ENCODE measurements around the gene CXorf49B. TPM values are rescaled to one million over a fixed set of nuclear protein-coding genes. Genes with fewer than 3 reads are reported as not detected.
"Not testable (repeated sequence)": the region's sequence is repeated elsewhere in the genome, so short reads cannot be mapped to it uniquely, and the experiment has no call there.

Gene CXorf49B
- total and polyA plus RNA-seq, 2 of the 13 experiments (the other 11 are each of a cell fraction or from before 2014, with no cell fraction given), result not detected

GRCh38 chrX:71782225-71782949, 19.2 kb downstream of the CXorf49B start:
- H3K36me3 ChIP-seq (replicated peaks in 1 of 2; ENCODE audit: control insufficient read depth in 1 of 2, insufficient read depth in 2 of 2, low read length in 2 of 2); intact Hi-C loops (cut with micrococcal nuclease; ENCODE audit: unreplicated experiment); H4K20me1 ChIP-seq (ENCODE audit: insufficient read depth, low read length); BruUV-seq (replicated peaks); H3K4me2 ChIP-seq (ENCODE audit: low read depth, low read length); H3K79me2 ChIP-seq (ENCODE audit: insufficient read depth, low read length); POLR2A ChIA-PET; FAIRE-seq; H2AFZ ChIP-seq (ENCODE audit: low read length); H3K9ac ChIP-seq (ENCODE audit: insufficient read depth, low read depth, low read length); ATAC-seq; H3K9me3 ChIP-seq (ENCODE audit: low read length); H3K27me3 ChIP-seq (ENCODE audit: control insufficient read depth in 1 of 2, insufficient read depth in 2 of 2, low read length in 2 of 2); DNase-seq (ENCODE audit: low spot score); H3K4me3 ChIP-seq (replicated peaks in 1 of 3; ENCODE audit: insufficient read depth in 1 of 3, low read depth in 2 of 3, low read length in 3 of 3); in situ Hi-C loops (cut with HindIII; ENCODE audit: extremely low pct_ligation_motif_present, low pct_unique_long_range_greater_than_20kb); H3K4me1 ChIP-seq (ENCODE audit: insufficient read depth, low read length); H3K27ac ChIP-seq (ENCODE audit: extremely low read length, insufficient read depth, low read length); CTCF ChIA-PET (ENCODE audit: low intra/inter-chr PET ratio, low total read pairs): not testable (repeated sequence)
- no CpG with 5 or more reads among the region's 10 CpGs for WGBS (ENCODE audit: low lambda C conversion rate)

DNA sequence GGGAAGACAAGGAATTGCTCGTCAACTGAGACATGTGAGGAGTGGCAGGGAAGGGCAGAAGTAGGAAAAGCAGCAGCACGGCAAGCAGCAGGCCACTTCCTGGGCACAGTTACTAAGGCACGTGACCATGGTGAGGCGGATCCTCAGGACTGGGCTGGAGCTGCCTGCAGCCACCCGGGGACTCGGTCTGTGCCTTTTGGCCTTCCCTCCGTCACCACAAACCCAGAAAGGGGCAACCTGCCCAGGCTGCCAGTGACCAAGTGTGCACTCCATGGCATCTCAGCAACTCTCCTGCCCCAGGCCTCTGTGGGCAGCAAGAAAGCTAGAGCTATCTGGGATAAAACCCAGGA, 19.8 kb downstream of the CXorf49B start:
- no CpG with 5 or more reads among the region's 7 CpGs for WGBS (ENCODE audit: low lambda C conversion rate)
- in situ Hi-C loops (cut with HindIII; ENCODE audit: extremely low pct_ligation_motif_present, low pct_unique_long_range_greater_than_20kb); intact Hi-C loops (cut with micrococcal nuclease; ENCODE audit: unreplicated experiment); H3K9me3 ChIP-seq (ENCODE audit: low read length); DNase-seq (ENCODE audit: low spot score); H3K4me3 ChIP-seq (replicated peaks in 1 of 3; ENCODE audit: insufficient read depth in 1 of 3, low read depth in 2 of 3, low read length in 3 of 3); POLR2A ChIA-PET; H4K20me1 ChIP-seq (ENCODE audit: insufficient read depth, low read length); H3K27ac ChIP-seq (ENCODE audit: extremely low read length, insufficient read depth, low read length); ATAC-seq; H3K36me3 ChIP-seq (replicated peaks in 1 of 2; ENCODE audit: control insufficient read depth in 1 of 2, insufficient read depth in 2 of 2, low read length in 2 of 2); H3K27me3 ChIP-seq (ENCODE audit: control insufficient read depth in 1 of 2, insufficient read depth in 2 of 2, low read length in 2 of 2); H3K9ac ChIP-seq (ENCODE audit: insufficient read depth, low read depth, low read length); CTCF ChIA-PET (ENCODE audit: low intra/inter-chr PET ratio, low total read pairs); H2AFZ ChIP-seq (ENCODE audit: low read length); H3K4me1 ChIP-seq (ENCODE audit: insufficient read depth, low read length); BruUV-seq (replicated peaks); FAIRE-seq; H3K79me2 ChIP-seq (ENCODE audit: insufficient read depth, low read length); H3K4me2 ChIP-seq (ENCODE audit: low read depth, low read length): not testable (repeated sequence)

DNA sequence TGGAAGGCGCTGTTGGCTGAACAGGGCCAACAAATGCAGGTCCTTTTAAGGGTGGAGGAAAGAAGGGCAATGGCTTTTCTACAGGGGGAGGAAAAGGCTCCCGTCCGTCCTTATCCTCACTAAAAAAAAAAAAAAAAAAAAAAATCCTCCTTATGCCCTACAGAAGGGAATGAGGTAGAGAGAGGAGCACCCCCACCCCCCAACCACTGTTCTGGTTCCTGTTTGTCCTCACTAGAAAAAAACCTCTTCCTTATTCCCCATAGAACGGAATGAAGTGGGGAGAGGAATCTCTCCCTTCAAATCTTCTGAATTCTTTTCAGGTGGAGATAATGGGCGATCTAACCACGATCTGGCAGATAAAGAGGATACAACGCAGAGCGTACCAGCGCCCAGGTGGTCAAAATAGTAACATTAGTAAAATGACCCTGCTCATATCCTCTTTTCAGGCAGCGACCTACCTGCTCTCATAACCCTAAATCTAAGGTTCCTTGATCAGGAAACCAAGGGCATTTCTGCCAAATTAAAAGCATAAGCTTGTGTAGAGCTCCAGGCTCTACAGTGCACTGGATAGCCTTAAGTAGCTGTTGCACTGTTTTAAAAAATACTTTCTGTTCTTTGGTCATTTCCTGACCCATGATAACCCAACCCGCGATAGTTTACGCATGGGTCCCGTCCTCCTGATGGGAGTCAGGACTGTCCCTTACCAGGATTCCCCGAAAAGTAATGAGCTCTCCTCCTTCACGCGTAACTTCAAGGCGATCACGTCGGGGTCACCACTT, 20.6 kb downstream of the CXorf49B start:
- in situ Hi-C loops (cut with HindIII; ENCODE audit: extremely low pct_ligation_motif_present, low pct_unique_long_range_greater_than_20kb); H3K4me2 ChIP-seq (ENCODE audit: low read depth, low read length); H4K20me1 ChIP-seq (ENCODE audit: insufficient read depth, low read length); ATAC-seq; intact Hi-C loops (cut with micrococcal nuclease; ENCODE audit: unreplicated experiment); H3K27ac ChIP-seq (ENCODE audit: extremely low read length, insufficient read depth, low read length); H3K4me1 ChIP-seq (ENCODE audit: insufficient read depth, low read length); DNase-seq (ENCODE audit: low spot score); BruUV-seq (replicated peaks); FAIRE-seq; H3K9me3 ChIP-seq (ENCODE audit: low read length); H2AFZ ChIP-seq (ENCODE audit: low read length); H3K27me3 ChIP-seq (ENCODE audit: control insufficient read depth in 1 of 2, insufficient read depth in 2 of 2, low read length in 2 of 2); CTCF ChIA-PET (ENCODE audit: low intra/inter-chr PET ratio, low total read pairs); H3K36me3 ChIP-seq (replicated peaks in 1 of 2; ENCODE audit: control insufficient read depth in 1 of 2, insufficient read depth in 2 of 2, low read length in 2 of 2); POLR2A ChIA-PET; H3K79me2 ChIP-seq (ENCODE audit: insufficient read depth, low read length); H3K9ac ChIP-seq (ENCODE audit: insufficient read depth, low read depth, low read length); H3K4me3 ChIP-seq (replicated peaks in 1 of 3; ENCODE audit: insufficient read depth in 1 of 3, low read depth in 2 of 3, low read length in 3 of 3): not testable (repeated sequence)
- no CpG with 5 or more reads among the region's 20 CpGs for WGBS (ENCODE audit: low lambda C conversion rate)

- H3K9me3 ChIP-seq (ENCODE audit: low read length); BruUV-seq (replicated peaks); H3K4me2 ChIP-seq (ENCODE audit: low read depth, low read length); H3K4me3 ChIP-seq (replicated peaks in 1 of 3; ENCODE audit: insufficient read depth in 1 of 3, low read depth in 2 of 3, low read length in 3 of 3); H3K79me2 ChIP-seq (ENCODE audit: insufficient read depth, low read length); H3K9ac ChIP-seq (ENCODE audit: insufficient read depth, low read depth, low read length); POLR2A ChIA-PET; H2AFZ ChIP-seq (ENCODE audit: low read length); intact Hi-C loops (cut with micrococcal nuclease; ENCODE audit: unreplicated experiment); H3K36me3 ChIP-seq (replicated peaks in 1 of 2; ENCODE audit: control insufficient read depth in 1 of 2, insufficient read depth in 2 of 2, low read length in 2 of 2); H3K27me3 ChIP-seq (ENCODE audit: control insufficient read depth in 1 of 2, insufficient read depth in 2 of 2, low read length in 2 of 2); CTCF ChIA-PET (ENCODE audit: low intra/inter-chr PET ratio, low total read pairs); FAIRE-seq; H3K4me1 ChIP-seq (ENCODE audit: insufficient read depth, low read length); H4K20me1 ChIP-seq (ENCODE audit: insufficient read depth, low read length); in situ Hi-C loops (cut with HindIII; ENCODE audit: extremely low pct_ligation_motif_present, low pct_unique_long_range_greater_than_20kb); H3K27ac ChIP-seq (ENCODE audit: extremely low read length, insufficient read depth, low read length); DNase-seq (ENCODE audit: low spot score): not testable (repeated sequence)
- WGBS (ENCODE audit: low lambda C conversion rate), result no CpG with 5 or more reads among the region's 15 CpGs
- ATAC-seq, result peak; percentile 63
Measured at GRCh38 chrX:71784348-71784983, 21.3 kb downstream of the CXorf49B start.

Data from HepG2 (cell line).